ENCODE data around the gene DSCAML1. TPM values are rescaled to one million over a fixed set of nuclear protein-coding genes. Genes with fewer than 3 reads are reported as not detected.

The DSCAML1 gene
- total and polyA plus RNA-seq, 10 of the 15 experiments (the other 5 are each of a cell fraction or from before 2014, with no cell fraction given): 0.03 to 0.18 (median 0.06) TPM; not detected in 1

- no peak overlapping the region for H3K4me2 ChIP-seq (ENCODE audit: control insufficient read depth, insufficient read depth)
- H4K20me1 ChIP-seq (ENCODE audit: control insufficient read depth, insufficient read depth): no peaks in the 10 kb centered on the region; the same call in 1 of the 2 replicates
- ATAC-seq (no peak), DNase-seq (ENCODE audit: low read depth, low spot score) (no peak), FAIRE-seq (no peak)
- TF ChIP-seq POLR2AphosphoS2 (IDR thresholded peaks at IDR 0.05; ENCODE audit: low read depth, low read length) (no peak), RELA (IDR thresholded peaks at IDR 0.05; ENCODE audit: borderline replicate concordance, partially characterized antibody) (no peak), ZNF274 (IDR thresholded peaks at IDR 0.05; ENCODE audit: insufficient read depth, insufficient read length) (no peak), POU2F2 (IDR thresholded peaks at IDR 0.05; ENCODE audit: borderline replicate concordance, low read depth, low read length) (no peak), GABPA (IDR thresholded peaks at IDR 0.05; ENCODE audit: low read depth) (no peak), NKRF (conservative IDR thresholded peaks at IDR 0.05) (no peak), BCLAF1 (IDR thresholded peaks at IDR 0.05) (no peak), RAD51 (IDR thresholded peaks at IDR 0.05) (no peak), ATF2 (IDR thresholded peaks at IDR 0.05; ENCODE audit: low read length) (no peak), CBX3 (IDR thresholded peaks at IDR 0.05; ENCODE audit: borderline replicate concordance, low read depth) (no peak), DPF2 (IDR thresholded peaks at IDR 0.05) (no peak), RCOR1 (conservative IDR thresholded peaks at IDR 0.05; ENCODE audit: low read depth, low read length) (no peak), LARP7 (IDR thresholded peaks at IDR 0.05) (no peak), ZNF217 (IDR thresholded peaks at IDR 0.05) (no peak)
- H3K4me3 ChIP-seq: no peak overlapping the region
- H3K79me2 ChIP-seq (ENCODE audit: control insufficient read depth, insufficient read depth, low read length): no peaks in the 10 kb centered on the region
- no peak overlapping the region for H2AFZ ChIP-seq (ENCODE audit: control insufficient read depth, low read depth, low read length)
- no peak overlapping the region for H3K9ac ChIP-seq (ENCODE audit: control insufficient read depth, insufficient read depth, low read length)
- H3K9me3 ChIP-seq (replicated peaks; ENCODE audit: control insufficient read depth, insufficient read depth, low read length): no peaks in the 10 kb centered on the region
- no peak overlapping the region for H3K27ac ChIP-seq (ENCODE audit: control insufficient read depth, insufficient read depth)
- ChIA-PET SMC1A (ENCODE audit: uncharacterized antibody, unreplicated experiment) (interaction anchor here (0.5 to 2.7 kb wide), 6 partner anchors 18 to 158 kb away, joined by 3 to 15 read pairs (median 5); no protein-coding TSS in a partner anchor), CTCF (interaction anchor here (0.7 to 4.7 kb wide), 10 partner anchors 9 to 210 kb away, joined by 3 to 65 read pairs (median 3); no protein-coding TSS in a partner anchor), POLR2A (no interaction called here), RAD21 (ENCODE audit: unreplicated experiment) (interaction anchor here (1.7 to 4.5 kb wide), 3 partner anchors 21 to 52 kb away, joined by 9 to 23 read pairs (median 13); no protein-coding TSS in a partner anchor)
- in situ Hi-C loops (cut with MboI): no loop called here
- H3K4me1 ChIP-seq (ENCODE audit: control insufficient read depth, insufficient read depth, low read length): no peaks in the 10 kb centered on the region
- no peaks in the 10 kb centered on the region for H3K36me3 ChIP-seq (ENCODE audit: control insufficient read depth in 2 of 2, insufficient read depth in 2 of 2, low read length in 1 of 2)
- intact Hi-C loops (cut with micrococcal nuclease; ENCODE audit: unreplicated experiment): loop anchor here (2.0 kb wide), 1 partner anchor 51 kb away; no protein-coding TSS in a partner anchor
- 41% methylated on average over 11 of the region's 13 CpGs for WGBS (ENCODE audit: insufficient coverage, insufficient replicate concordance, low lambda C conversion rate, missing lambda C conversion rate)
- BruUV-seq (replicated peaks): no TSS peak
- H3K27me3 ChIP-seq (replicated peaks in 1 of 2; ENCODE audit: control insufficient read depth in 2 of 2, insufficient read depth in 2 of 2, low read length in 1 of 2): no peaks in the 10 kb centered on the region; a peak in 1 of 4 replicates
Observed at GRCh38 chr11:117478126-117478860, 318.7 kb downstream of the DSCAML1 start.

Measured in GM12878 (cell line).